Measurements from ENCODE around the gene RCC2.
"Not testable (repeated sequence)": the region's sequence is repeated elsewhere in the genome, so short reads cannot be mapped to it uniquely, and the experiment has no call there.

RCC2 gene

DNA sequence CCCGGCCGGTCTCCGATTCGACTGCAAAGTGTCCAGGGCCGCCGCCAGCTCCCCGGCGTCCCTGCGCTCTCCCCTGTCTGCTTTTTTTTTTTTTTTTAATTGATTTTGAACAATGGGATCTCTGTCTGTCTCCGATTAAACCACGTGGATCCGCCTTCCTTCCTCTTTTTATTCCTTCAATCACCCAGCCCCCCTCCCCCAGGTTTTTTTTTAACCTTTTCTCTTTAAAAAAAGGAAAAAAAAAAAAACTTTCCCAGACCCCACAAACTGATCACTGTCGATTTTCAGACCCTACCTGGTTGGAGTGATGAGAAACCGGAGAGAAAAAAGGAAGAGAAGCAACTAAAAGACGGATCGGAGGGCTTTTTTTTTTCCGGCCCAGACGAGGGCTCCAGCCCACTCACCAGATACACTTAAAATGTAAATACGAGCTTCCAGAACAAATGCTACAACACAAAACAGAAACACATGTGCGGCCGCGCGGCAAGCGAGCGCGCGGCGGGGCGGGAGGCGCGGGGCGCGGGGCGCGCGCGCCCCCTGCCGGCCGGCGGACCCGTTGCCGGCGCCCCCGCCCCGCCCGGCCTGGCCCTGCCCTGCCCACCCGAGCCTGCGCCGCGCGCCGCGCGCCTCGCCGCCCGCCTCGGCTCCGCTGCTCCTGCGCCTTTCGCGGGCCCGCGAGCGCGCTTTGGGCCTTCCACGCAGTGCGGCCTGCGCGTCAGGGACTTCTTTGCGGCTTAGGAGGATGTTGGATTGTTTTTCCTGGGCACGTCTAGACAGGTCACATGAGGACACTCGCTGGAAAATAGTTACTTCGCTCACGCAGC lies at the start of gene RCC2:
Gene RCC2, minus strand, starts transcription at position 428 of the 824 bp plus-strand sequence. CDS start 1,163 bp downstream, outside the sequence.
- peak; percentile 76 for DNase-seq
- ATAC-seq, result peak; percentile 74

DNA sequence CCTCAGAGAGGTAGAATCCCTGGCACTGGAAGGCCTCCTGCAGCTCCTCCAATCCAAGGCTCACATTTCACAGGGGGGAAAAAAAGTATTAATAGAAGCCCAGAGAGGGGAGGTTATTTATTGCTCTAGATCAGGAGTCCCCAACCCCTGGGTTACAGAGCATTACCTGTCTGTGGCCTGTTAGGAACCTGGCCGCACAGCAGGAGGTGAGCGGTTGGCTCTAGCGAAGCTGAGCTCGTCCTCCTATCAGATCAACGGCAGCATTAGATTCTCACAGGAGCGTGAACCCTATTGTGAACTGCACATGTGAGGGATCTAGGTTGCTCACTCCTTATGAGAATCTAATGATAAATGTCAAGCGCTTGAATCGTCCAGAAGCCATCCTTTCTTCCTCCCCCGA lies 46.8 kb upstream of the RCC2 start:
- DNase-seq, result no peak
- ATAC-seq, result no peak

DNA sequence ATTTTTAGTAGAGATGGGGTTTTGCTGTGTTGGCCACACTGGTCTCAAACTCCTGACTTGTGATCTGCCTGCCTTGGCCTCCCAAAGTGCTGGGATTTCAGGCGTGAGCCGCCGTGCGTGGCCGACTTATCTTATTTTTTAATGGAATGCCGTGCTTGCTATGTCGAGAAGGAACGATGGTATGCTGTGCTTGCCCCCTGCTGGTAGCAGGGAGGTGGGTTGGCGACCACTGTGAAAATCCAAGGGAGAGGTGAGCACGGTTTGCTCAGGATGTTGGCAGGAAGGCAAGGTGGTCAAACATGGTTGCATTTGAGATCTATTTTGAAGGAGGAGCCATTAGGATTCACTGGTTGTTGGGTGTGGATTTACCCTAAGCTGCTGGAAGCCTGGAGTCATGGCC lies 45.8 kb upstream of the RCC2 start:
- ATAC-seq (no peak), DNase-seq (peak; percentile 15)

DNA sequence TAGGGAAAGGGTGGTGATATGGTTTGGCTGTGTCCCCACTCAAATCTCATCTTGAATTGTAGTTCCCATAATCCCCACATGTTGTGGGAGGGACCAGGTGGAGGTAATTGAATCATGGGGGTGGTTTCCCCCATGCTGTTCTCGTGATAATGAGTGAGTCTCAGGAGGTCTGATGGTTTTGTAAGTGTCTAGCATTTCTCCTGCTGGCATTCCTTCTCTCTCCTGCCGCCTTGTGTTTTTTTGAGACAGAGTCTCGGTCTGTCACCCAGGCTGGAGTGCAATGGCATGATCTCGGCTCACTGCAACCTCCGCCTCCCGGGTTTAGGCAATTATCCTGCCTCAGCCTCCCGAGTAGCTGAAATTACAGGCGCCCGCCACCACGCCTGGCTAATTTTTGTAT lies 42.5 kb upstream of the RCC2 start:
- ATAC-seq, DNase-seq: not testable (repeated sequence)

DNA sequence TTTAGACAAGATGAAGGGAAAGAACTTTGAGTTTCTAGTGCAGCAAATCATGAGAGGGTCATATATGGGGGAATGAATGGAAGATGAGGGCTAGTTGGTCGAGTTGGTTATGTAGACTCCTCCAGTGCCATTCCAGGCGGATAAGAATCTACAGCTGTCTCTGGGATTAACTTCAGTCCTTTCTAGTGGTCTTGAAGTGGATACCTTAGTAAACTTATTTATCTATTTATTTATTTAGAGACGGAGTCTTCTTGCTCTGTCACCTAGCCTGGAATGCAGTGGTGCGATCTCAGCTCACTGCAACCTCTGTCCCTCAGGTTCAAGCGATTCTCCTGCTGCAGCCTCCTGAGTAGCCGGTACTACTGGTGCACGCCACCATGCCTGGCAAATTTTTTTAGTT lies 41.4 kb upstream of the RCC2 start:
- ATAC-seq (no peak), DNase-seq (no peak)

DNA sequence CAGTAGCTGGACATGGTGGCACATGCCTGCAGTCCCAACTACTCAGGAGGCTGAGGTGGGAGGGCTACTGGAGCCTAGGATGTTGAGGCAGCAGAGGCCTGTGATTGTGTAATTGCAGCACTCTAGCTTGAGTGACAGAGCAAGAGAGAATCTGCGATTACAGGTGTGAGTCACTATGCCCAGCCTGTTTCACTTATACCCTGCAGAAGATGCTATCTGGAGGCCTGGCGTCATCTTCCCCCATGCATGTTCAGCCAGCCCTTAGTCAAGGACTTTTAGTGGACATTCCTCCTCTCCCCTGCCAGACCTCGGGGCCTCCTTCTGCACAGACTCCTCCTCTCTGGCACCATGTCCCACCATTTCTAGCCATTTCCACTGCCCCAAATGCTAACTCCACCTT lies 36.3 kb upstream of the RCC2 start:
- DNase-seq (no peak), ATAC-seq (no peak)

DNA sequence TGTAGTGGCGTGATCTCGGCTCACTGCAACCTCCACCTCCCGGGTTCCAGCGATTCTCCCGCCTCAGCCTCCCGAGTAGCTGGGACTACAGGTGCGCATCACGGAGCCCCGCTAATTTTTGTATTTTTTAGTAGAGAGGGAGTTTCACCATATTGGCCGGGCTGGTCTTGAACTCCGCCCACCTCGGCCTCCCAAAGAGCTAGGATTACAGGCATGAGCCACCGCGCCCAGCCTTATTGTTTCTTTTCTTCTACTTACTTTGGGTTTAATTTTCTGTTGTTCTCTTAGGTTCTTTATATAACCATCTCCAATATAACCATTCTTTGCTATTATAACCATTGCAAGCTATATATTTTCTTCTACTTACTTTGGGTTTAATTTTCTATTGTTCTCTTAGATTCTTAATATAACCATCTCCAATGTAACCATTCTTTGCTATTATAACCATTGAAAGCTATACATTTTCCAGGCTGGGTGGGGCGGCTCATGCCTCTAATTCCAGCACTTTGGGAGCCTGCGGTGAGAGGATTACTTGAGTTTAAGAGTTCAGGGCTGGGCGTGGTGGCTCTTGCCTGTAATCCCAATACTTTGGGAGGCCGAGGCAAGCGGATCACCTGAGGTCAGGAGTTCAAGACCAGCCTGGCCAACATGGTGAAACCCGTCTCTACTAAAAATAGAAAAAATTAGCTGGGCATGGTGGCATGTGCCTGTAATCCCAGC lies 35.5 kb upstream of the RCC2 start:
- not testable (repeated sequence) for DNase-seq, ATAC-seq

DNA sequence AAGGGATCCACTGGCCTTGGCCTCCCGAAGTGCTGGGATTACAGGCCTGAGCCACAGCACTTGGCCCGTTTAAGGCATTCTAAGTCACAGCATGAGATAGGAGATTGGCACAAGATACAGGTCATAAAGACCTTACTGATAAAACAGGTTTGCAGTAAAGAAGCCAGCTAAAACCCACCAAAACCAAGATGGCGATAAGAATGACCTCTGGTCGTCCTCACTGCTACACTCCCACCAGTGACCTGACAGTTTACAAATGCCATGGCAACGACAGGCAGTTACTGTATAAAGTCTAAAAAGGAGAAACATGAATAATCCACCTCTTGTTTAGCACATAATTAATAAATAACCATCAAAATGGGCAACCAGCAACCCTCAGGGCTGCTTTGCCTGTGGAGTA lies 33.3 kb upstream of the RCC2 start:
- DNase-seq (no peak), ATAC-seq (no peak)

DNA sequence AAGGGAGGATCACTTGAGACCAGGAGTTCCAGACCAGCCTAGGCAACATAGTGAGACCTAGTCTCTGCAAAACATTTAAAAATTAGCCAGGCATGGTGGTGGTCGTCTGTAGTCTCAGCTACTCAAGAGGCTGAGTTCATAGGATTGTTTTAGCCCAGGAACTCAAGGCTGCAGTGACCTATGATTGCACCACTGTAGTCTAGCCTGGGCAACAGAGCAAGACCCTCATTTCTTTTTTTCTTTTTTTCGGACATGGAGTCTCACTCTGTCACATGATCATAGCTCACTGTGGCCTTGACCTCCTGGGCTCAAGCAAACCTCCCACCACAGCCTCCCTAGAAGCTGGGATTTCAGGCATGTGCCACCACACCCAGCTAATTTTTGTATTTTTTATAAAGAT lies 31.9 kb upstream of the RCC2 start:
- DNase-seq, result no peak
- ATAC-seq, result no peak

DNA sequence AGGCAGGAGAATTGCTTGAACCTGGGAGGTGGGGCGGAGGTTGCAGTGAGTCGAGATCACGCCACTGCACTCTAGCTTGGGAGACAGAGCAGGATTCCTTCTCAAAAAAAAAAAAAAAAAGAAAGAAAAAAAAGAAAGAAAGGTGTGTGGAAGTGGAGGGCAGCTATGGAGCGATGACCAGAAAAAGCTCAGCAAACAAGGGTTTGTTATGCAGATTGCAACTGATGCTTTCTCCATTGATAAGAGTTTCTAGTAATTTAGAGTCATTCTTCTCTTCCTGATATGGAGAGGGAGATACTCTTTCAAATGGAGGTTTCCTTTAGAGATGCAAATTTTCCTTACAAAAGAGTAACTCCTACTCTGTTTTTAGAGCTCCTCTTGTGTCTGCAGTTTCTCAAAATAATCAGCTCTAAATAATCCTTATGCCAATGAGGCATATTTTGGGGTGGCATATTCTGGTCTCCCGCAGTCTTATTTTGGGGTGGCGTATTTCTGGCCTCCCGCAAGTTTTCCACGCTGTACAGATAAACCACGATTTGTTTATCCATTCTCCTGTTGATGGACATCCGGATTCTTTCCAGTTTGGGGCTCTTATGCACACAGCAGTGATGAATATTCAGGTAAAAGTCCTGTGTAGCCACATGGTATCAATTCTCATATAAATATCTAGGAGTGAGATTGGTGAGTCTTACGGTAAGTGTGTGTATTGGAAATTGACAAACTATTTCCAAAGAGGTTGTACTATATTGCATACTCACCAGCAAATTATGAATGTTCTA lies 30.7 kb upstream of the RCC2 start:
- ATAC-seq (no peak), DNase-seq (no peak)

DNA sequence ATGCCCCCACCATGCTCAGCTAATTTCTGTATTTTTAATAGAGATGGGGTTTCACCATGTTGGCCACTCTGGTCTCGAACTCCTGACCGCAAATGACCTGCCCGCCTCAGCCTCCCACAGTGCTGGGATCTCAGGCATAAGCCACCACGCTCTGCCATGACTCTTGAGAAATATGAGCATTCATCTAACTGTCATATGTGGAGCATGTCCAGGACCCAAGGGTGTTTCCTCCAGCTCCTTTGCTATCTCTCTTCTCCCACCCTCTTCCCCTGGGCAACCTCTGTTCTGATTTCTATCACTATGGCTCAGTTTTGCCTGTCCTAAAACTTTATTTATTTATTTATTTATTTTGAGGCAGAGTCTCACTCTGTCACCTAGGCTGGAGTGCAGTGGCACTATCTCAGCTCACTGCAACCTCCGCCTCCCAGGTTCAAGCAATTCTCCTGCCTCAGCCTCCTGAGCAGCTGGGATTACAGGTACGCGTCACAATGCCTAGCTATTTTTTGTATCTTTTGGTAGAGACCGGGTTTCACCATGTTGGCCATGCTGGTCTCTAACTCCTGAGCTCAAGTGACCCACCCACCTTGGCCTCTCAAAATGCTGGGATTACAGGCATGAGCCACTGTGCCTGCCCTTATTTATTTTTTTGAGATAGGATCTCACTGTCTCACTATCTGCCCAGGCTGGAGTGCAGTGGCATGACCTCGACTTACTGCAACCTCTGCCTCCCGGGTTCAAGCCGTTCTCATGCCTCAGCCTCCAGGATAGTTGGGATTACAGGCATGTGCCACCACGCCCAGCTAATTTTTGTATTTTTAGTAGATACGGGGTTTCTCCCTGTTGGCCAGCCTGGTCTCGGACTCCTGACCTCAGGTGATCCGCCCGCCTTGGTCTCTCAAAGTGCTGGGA lies 29.1 kb upstream of the RCC2 start:
- not testable (repeated sequence) for ATAC-seq, DNase-seq

DNA sequence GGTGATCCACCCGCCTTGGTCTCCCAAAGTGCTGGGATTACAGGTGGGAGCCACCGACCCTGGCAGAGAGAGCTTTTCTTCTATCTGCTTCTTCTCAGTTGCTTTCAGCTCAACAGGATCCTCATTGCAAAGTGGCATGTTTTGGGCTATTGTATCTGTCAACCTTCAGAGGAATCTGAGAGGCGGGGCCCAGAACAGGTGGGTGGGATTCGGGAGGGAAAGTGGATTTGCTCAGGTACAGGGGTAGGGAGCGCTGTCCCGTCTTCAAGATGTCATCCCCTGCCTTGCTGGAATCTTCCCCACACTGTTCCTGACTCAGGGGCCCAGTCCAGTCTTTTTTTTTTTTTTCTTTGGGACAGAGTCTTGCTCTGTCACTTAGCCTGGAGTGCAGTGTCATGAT lies 26.9 kb upstream of the RCC2 start:
- no peak for ATAC-seq
- no peak for DNase-seq

DNA sequence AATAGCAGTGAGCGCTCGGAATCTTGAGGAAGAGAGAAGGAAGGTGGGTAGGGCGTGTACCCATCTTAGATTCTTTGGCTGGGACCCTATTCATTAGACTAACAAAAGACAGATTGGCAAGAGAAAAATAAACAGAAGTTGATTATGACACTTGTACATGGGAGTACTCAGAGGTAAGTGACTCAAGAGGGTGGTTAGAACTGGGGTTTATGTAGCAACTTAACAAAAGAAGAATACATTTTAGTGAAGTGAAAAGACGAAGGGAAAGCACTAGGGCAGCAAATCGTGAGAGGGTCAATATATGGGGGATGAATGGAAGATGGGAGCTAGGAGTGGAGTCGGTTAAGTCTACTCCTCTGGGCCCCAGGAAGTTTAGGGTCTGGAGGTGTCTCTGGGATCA lies 25.8 kb upstream of the RCC2 start:
- DNase-seq (no peak), ATAC-seq (no peak)

DNA sequence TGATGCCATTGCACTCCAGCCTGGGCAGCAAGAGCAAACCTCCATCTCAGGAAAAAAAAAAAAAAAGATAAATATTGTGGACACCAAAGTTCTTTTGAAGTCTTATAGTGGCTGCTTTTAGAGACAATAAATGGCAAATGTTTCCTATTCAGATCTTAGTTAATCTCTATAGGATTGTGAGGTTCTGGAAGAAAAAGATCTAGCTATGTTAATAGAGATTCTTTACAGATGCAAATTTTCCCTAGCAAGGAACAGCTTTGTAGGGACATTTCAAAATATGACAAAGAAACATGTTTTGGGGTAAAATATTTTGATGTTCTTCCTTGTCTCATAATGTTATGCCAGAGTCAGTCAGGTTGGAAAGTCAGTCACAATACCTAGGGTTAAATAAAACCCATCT lies 24.5 kb upstream of the RCC2 start:
- no peak for ATAC-seq
- no peak for DNase-seq

DNA sequence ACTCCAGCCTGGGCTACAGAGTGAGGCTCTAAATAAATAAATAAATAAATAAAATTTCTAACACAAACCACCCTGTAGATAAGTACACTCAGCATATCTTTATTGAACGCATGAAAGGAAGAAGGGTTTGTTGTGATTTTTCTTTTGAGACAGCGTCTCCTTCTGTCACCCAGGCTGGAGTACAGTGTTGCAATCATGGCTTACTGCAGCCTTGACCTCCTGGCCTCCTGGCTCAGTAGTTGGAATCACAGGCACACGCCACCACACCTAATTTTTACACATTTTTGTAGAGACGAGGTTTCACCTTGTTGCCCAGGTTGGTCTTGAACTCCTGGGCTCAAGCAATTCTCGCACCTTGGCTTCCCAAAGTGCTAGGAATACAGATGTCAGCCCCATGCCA lies 23.2 kb upstream of the RCC2 start:
- ATAC-seq (no peak), DNase-seq (no peak)

DNA sequence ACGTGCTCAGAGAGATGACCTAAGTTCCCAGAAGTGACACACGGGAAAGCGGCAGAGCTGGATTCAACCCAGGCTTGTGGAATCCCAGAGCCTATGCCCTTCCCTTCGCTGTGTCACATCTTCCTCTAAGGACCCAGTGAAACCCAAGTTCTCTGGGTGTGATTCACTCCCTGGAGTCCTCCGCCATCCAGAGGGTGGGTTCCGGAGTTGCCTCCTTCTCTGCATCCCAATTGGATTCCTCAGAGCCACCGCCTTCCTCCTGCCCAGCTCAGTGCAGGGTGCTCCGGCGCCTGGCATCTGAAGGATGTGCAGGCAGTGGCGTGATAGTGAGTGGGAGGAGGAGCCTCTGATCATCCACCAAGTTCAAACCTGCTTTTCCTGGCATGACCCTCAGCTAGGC lies 20.7 kb upstream of the RCC2 start:
- ATAC-seq (no peak), DNase-seq (no peak)

DNA sequence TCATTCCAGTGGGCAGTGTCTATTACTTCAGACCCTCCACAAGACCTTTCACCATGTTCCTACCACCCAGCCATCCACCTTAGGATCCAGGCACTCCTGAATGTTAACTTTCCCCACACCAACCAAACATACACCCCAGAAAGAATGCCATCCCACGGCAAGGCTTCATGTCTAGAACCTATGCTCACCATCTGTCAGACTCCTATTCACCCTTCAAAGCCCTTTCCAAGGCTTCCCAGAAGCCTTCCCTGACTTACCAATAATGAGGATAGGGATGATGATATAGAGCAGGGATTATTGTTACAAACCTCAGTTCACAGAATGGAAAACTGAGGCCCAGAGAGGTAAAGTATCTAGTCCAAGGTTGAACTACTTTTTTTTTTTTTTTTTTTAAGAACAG lies 19.3 kb upstream of the RCC2 start:
- no peak for DNase-seq

DNA sequence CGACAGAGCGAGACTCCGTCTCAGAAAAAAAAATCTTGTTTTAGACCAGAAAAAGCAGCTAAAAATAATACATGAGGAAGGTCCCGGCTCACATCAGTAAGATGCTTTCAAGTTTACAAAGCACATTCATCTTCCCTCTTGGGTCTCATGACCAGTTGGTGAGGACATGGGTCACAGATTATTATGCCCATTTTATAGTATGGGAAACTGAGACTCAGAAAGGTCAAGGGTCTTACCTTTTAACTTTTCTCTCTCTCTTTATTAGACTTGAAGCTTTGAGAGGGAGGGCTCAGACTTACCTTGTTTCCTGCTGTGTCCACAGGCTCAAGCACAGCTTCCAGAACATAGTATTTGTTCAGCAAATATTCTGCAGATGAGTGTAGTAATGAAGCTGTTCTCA lies 13.2 kb upstream of the RCC2 start:
- no peak for ATAC-seq
- DNase-seq, result no peak

More for the DNA sequence above, 19.3 kb upstream of the RCC2 start:
- ATAC-seq, result no peak

DNA sequence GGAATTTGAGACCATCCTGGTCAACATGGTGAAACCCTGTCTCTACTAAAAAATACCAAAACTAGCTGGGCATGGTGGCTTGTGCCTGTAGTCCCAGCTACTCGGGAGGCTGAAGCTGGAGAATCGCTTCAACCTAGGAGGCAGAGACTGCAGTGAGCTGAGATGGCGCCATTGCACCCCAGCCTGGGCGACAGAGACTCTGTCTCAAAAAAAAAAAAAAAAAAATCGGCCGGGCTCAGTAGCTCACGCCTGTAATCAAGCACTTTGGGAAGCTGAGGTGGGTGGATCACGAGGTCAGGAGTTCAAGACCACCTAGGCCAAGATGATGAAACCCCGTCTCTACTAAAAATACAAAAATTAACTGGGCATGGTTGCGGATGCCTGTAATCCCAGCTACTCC lies 12.7 kb upstream of the RCC2 start:
- not testable (repeated sequence) for ATAC-seq, DNase-seq

DNA sequence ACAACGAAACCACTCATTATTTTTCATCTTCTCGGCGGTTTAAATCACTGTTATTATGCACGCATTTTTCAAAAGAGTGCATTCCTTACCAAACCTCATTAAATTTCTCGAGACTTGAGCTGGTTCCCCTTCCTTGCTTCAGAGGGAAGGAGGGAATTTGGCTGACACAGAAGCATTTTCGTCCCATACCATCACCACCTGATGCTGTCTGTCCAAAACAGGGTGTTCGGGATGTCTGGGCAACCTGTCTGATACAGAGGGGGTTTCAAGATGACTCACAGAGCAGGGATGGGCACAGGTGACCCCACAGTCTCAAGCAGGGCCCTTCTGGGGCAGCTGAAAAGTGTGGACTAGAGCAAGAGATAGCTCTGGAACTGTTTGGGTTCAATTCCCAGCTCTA lies 12.3 kb upstream of the RCC2 start:
- DNase-seq (no peak), ATAC-seq (no peak)

DNA sequence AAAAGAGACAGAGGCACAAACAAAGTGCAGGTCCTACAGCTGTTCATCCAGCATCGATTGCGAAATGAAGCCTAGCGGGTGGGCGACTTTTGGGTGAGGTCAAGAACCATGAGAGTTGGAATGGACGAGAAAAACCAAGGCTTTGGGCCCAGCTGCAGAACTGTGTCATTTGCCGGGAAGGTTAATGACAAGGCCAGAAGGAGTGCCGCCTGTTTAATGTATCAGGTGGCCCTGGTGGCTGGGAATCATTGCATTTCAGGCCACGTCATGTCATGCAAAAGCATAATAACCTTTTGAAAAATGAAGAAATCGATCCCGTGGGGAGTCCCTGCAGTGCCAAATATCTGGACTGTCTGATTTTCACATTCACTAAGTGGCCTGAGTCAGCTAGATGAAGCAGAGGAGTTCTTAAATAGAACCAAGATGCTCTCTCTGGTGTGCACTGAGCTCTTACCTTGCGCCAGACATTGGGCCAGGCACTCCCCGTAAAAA lies 8.1 kb upstream of the RCC2 start:
- DNase-seq, result no peak
- no peak for ATAC-seq

DNA sequence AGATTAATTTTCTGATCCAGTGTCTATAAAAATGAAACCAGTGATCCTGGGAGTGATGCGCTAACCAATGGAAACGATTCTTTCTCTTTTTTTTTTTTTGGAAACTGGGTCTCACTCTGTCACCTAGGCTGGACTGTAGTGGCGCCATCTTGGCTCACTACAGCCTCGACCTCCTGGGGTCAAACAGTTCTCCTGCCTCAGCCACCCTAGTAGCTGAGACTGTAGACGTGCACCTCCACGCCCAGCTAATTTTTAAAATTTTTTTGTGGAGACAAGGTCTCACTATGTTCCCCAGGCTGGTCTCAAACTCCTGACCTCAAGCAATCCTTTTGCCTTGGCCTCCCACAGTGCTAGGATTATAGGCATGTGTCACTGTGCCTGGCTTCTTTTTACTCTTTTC lies 3.4 kb upstream of the RCC2 start:
- ATAC-seq (no peak), DNase-seq (no peak)
